ENCODE results near the gene TMEM272.

- TF ChIP-seq CTCF (optimal IDR thresholded peaks at IDR 0.05 in 1 of 3, IDR thresholded peaks at IDR 0.05 in 1 of 3, conservative IDR thresholded peaks at IDR 0.05 in 1 of 3; ENCODE audit: extremely low read depth in 1 of 3, insufficient read depth in 2 of 3, low read length in 3 of 3) (no peak), EZH2 (IDR thresholded peaks at IDR 0.05; ENCODE audit: low read length) (no peak)
Observed at GRCh38 chr13:51777921-51778320, 67.1 kb downstream of the TMEM272 start.
